Nephron progenitor cell (in vitro differentiated cells): Measurements from ENCODE around the gene SH3D19.

ENCODE experiments used
- DNase-seq: peaks from one replicate; pipeline ENCODE4 v3.0.0; 2021
- H3K27ac Mint-ChIP-seq: 2 replicates; pipeline ENCODE4 v1.8.0; 2021; ENCODE audit warnings: mild to moderate bottlenecking, moderate library complexity, mixed read lengths
- H3K27me3 Mint-ChIP-seq: 2 replicates; pipeline ENCODE4 v1.8.0; 2021; ENCODE audit warnings: mild to moderate bottlenecking, low read depth, mixed read lengths; ENCODE audit not compliant: poor library complexity
- H3K36me3 Mint-ChIP-seq: 2 replicates; pipeline ENCODE4 v1.8.0; 2021; ENCODE audit warnings: low read depth, mixed read lengths
- H3K4me1 Mint-ChIP-seq: 2 replicates; pipeline ENCODE4 v1.8.0; 2021; ENCODE audit warnings: mixed read lengths
- H3K4me3 Mint-ChIP-seq: 2 replicates; pipeline ENCODE4 v1.8.0; 2021; ENCODE audit warnings: mild to moderate bottlenecking, moderate library complexity, mixed read lengths
- H3K9me3 Mint-ChIP-seq: 2 replicates; pipeline ENCODE4 v1.8.0; 2021; ENCODE audit warnings: mild to moderate bottlenecking, moderate library complexity, mixed read lengths
- TF ChIP-seq, protein P1 (sequence below): fragments of 200-600 bp; sonication (generic); IDR thresholded peaks from 2 replicates; pipeline ENCODE4 v1.5.0; 2021; ENCODE audit warnings: antibody characterized with exemption

The SH3D19 gene

DNA sequence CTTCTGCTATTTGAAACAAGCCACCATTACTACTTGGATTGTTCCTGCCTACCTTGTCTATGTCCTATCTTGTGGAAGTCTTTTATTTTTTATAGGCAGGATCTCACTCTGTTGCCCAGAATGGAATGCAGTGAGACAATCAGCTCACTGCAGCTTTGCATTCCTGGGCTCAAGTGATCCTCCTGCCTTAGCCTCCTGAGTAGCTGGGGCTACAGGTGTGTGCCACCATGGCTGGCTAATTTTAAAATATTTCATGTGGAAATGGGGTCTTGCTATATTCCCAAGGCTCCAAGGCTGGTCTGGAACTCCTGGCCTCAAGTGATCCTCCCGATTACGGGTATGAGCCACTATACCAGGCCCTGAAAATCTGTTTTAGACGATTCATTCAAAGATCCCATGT is 218.3 kb downstream of the SH3D19 start:
- Mint-ChIP-seq H3K9me3 (peaks cover 7% of the 10 kb centered on the region), H3K27me3 (no peaks in the 10 kb centered on the region), H3K36me3 (peaks cover 65% of the 10 kb centered on the region), H3K4me1 (peaks cover 6% of the 10 kb centered on the region), H3K27ac (no peak overlapping the region), H3K4me3 (no peak overlapping the region)
- TF ChIP-seq, protein P1, sequence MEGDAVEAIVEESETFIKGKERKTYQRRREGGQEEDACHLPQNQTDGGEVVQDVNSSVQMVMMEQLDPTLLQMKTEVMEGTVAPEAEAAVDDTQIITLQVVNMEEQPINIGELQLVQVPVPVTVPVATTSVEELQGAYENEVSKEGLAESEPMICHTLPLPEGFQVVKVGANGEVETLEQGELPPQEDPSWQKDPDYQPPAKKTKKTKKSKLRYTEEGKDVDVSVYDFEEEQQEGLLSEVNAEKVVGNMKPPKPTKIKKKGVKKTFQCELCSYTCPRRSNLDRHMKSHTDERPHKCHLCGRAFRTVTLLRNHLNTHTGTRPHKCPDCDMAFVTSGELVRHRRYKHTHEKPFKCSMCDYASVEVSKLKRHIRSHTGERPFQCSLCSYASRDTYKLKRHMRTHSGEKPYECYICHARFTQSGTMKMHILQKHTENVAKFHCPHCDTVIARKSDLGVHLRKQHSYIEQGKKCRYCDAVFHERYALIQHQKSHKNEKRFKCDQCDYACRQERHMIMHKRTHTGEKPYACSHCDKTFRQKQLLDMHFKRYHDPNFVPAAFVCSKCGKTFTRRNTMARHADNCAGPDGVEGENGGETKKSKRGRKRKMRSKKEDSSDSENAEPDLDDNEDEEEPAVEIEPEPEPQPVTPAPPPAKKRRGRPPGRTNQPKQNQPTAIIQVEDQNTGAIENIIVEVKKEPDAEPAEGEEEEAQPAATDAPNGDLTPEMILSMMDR: no peak
- no peak for DNase-seq

DNA sequence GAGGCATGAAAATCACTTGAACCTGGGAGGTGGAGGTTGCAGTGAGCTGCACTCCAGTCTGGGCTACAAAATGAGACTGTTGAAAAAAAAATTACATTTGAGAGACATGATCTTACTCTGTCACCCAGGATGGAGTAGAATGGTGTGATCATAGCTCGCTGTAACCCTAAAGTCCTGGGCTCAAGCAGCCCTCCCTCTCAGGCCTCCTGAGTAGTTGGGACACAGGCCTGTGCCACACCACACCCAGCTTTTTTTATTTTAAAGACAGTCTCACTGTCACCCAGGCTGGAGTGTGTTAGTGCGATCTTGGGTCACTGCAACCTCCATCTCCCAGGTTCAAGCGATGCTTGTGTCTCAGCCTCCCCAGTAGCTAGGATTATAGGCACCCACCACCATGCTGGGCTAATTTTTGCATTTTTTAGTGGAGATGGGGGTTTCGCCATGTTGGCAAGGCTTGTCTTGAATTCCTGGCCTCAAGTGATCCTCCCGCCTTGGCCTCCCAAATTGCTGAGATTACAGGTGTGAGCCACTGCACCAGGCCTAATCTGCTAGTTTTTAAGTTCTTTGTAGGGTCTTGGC is 219.9 kb downstream of the SH3D19 start:
- Mint-ChIP-seq H3K27me3 (no peaks in the 10 kb centered on the region), H3K4me3 (no peak overlapping the region), H3K27ac (no peak overlapping the region), H3K4me1 (peaks cover 18% of the 10 kb centered on the region), H3K36me3 (peaks cover 80% of the 10 kb centered on the region), H3K9me3 (peaks cover 7% of the 10 kb centered on the region)
- TF ChIP-seq, protein P1: no peak
- DNase-seq: no peak

DNA sequence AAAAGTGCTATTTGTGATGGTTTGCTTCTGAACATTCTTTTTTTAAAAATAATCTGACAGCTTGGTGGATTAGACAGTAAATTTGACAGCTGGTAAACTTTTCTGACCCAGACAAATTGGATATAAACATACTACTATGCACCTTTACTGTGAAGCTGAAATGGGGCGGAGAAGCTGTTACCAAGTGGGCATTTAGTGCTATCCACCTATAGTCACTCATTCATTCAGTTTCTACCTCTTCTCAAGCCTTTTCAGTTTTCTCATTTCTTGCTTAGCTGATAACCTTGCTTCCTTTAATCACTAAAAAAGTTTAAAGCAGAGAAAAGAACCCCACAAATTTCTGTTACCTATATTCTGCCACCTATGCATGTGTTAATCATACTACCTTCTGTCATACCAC is 220.8 kb downstream of the SH3D19 start:
- no peak overlapping the region for H3K4me3 Mint-ChIP-seq
- peaks cover 87% of the 10 kb centered on the region for H3K36me3 Mint-ChIP-seq
- peaks cover 25% of the 10 kb centered on the region for H3K4me1 Mint-ChIP-seq
- no peak overlapping the region for H3K27ac Mint-ChIP-seq
- H3K9me3 Mint-ChIP-seq: peaks cover 7% of the 10 kb centered on the region
- H3K27me3 Mint-ChIP-seq: no peaks in the 10 kb centered on the region
- DNase-seq: no peak
- TF ChIP-seq, protein P1: no peak

DNA sequence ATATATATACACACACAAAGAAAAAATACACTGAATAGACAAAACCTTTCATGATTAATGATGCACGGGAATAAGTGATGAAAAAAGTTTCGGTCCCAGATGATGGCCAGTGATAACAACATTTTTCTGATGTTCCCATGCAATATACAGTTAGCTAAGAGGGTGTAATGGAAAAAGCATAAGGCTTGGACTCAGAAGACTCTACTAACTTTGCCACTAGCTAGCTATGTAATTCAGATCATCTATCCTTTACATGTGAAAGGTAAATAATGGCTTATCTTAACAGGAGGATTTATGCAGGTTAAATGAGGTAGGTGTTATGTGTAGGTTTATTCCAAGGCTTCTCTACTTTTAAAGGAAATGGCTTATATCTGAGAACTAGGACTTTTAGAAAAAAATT is 221.6 kb downstream of the SH3D19 start:
- Mint-ChIP-seq H3K27me3 (no peaks in the 10 kb centered on the region), H3K9me3 (peaks cover 7% of the 10 kb centered on the region), H3K27ac (peak overlapping the region; percentile 61), H3K4me3 (no peak overlapping the region), H3K4me1 (peaks cover 25% of the 10 kb centered on the region), H3K36me3 (peaks cover 81% of the 10 kb centered on the region)
- no peak for DNase-seq
- TF ChIP-seq, protein P1: no peak

DNA sequence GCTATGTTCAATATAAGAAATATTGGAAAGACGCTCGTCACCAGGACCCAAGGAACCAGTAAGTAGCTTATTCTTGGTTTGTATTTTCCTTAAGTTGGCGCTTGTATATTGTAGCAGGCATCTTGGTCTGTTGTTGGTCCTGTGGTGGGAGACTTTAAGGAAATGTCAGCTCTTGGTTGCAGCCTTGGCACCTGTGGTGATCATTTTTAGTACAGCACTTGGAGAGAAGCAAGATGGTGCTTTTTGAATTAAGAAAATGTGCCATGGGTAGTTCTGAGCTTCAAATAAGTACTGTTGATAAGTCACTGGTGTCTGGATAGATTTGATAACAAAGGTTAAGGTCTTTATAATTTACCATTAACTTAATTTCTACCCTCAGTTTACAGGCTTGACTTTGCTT is 224.9 kb downstream of the SH3D19 start:
- Mint-ChIP-seq H3K4me1 (peaks cover 25% of the 10 kb centered on the region), H3K36me3 (peaks cover 48% of the 10 kb centered on the region), H3K4me3 (peak overlapping the region; percentile 100), H3K9me3 (no peaks in the 10 kb centered on the region), H3K27ac (peak overlapping the region; percentile 100), H3K27me3 (peaks cover 10% of the 10 kb centered on the region)
- no peak for DNase-seq
- TF ChIP-seq, protein P1: no peak

DNA sequence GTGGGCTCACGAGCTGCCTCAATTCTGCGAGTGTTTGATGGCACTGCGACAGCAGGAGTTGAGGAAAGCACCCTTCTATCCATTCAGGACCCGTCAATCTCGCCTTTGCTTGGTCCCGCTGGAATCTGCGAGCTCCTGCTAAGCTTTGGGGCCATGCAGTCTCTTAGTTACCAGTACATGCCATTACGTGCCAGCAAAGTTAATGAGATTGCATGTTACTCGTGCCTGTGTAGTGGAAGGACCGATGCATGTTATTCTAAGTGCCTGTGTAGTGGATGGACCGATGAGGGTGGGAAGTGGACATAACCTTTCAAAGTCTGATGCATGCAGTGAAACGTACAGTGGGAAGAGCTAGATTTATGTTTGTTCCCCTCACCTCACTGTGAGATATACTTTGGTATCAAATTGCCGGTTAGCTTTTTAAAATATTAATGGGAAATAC is 225.4 kb downstream of the SH3D19 start:
- TF ChIP-seq, protein P1: no peak
- H3K27me3 Mint-ChIP-seq: peaks cover 10% of the 10 kb centered on the region
- peak overlapping the region; percentile 100 for H3K4me3 Mint-ChIP-seq
- H3K27ac Mint-ChIP-seq: peak overlapping the region; percentile 100
- DNase-seq: no peak
- peaks cover 25% of the 10 kb centered on the region for H3K4me1 Mint-ChIP-seq
- peaks cover 46% of the 10 kb centered on the region for H3K36me3 Mint-ChIP-seq
- no peaks in the 10 kb centered on the region for H3K9me3 Mint-ChIP-seq
